GM19452 (cell line): ENCODE measurements around the gene SRRM2.

Experiments
- ATAC-seq: cut with Tn5 transposase; IDR thresholded peaks from one replicate; pipeline ENCODE4 v1.9.1; 2021; ENCODE audit not compliant: unreplicated experiment

The SRRM2 gene

GRCh38 chr16:2818272-2818876, 65.9 kb downstream of the SRRM2 start:
- no peak for ATAC-seq

- no peak for ATAC-seq
These were observed 66.9 kb downstream of the SRRM2 start for GRCh38 chr16:2819179-2819938.

- no peak for ATAC-seq
These were observed 67.7 kb downstream of the SRRM2 start for GRCh38 chr16:2819939-2820835.
